Smooth muscle cell (in vitro differentiated cells): ENCODE results near the gene PRPF19. TPM values are rescaled to one million over a fixed set of nuclear protein-coding genes. Genes with fewer than 3 reads are reported as not detected.

Experiments used
- DNase-seq: peaks from one replicate; lab custom pipeline; 2025; ENCODE audit not compliant: unreplicated experiment; lab: John Stamatoyannopoulos, UW
- H2AFZ ChIP-seq: fragments of 200-600 bp; sonication (generic); 2 replicates; pipeline ENCODE4 v1.6.0; 2016; ENCODE audit warnings: antibody characterized with exemption, low read depth, mild to moderate bottlenecking
- H3F3A ChIP-seq: fragments of 200-600 bp; sonication (generic); 2 replicates; pipeline ENCODE4 v1.6.0; 2017; ENCODE audit warnings: antibody characterized with exemption, low read depth
- H3K27ac ChIP-seq: fragments of 200-600 bp; sonication (generic); 2 replicates; pipeline ENCODE4 v1.5.1; 2016; ENCODE audit warnings: low read depth, mild to moderate bottlenecking
- H3K27me3 ChIP-seq: fragments of 200-600 bp; sonication (generic); 2 replicates; pipeline ENCODE4 v1.6.1; 2016; ENCODE audit warnings: low read depth, mild to moderate bottlenecking
- H3K36me3 ChIP-seq: fragments of 200-600 bp; sonication (generic); 2 replicates; pipeline ENCODE4 v1.5.1; 2016; ENCODE audit warnings: low read depth
- H3K4me1 ChIP-seq: fragments of 200-600 bp; sonication (generic); 2 replicates; pipeline ENCODE4 v1.5.1; 2016; ENCODE audit warnings: low read depth
- H3K4me2 ChIP-seq: fragments of 200-600 bp; sonication (generic); 2 replicates; pipeline ENCODE4 v1.6.0; 2016; ENCODE audit warnings: mild to moderate bottlenecking
- H3K4me3 ChIP-seq: fragments of 200-600 bp; sonication (generic); 2 replicates; pipeline ENCODE4 v1.5.1; 2016; ENCODE audit warnings: mild to moderate bottlenecking
- H3K79me2 ChIP-seq: fragments of 200-600 bp; sonication (generic); 2 replicates; pipeline ENCODE4 v1.6.0; 2016; ENCODE audit warnings: low read depth, mild to moderate bottlenecking
- H3K9ac ChIP-seq: fragments of 200-600 bp; sonication (generic); 2 replicates; pipeline ENCODE4 v1.6.0; 2016; ENCODE audit warnings: low read depth
- H3K9me3 ChIP-seq: fragments of 200-600 bp; sonication (generic); replicated peaks from 2 replicates; pipeline ENCODE4 v1.5.1; 2016; ENCODE audit warnings: low read depth
- H4K20me1 ChIP-seq: fragments of 200-600 bp; sonication (generic); 2 replicates; pipeline ENCODE4 v1.6.0; 2016; ENCODE audit warnings: low read depth
- CTCF ChIP-seq: fragments of 200-600 bp; sonication (generic); IDR thresholded peaks from 2 replicates; pipeline ENCODE4 v1.5.1; 2017; ENCODE audit warnings: borderline replicate concordance, mild to moderate bottlenecking, antibody characterized with exemption; ENCODE audit not compliant: insufficient read depth, poor library complexity, severe bottlenecking
- WGBS: methylation state at CpG from one replicate; pipeline ENCODE4 v1.1.7; 2016; ENCODE audit warnings: low lambda C conversion rate; 5-methylcytosine and 5-hydroxymethylcytosine counted together
- polyA plus RNA-seq: library from polyadenylated mRNA; unstranded; fragments of >200 nt; fragmentation: Nextera tagmentation; extraction: Ambion mirVana; gene quantifications from 2 replicates; pipeline ENCODE4 v1.2.1, GENCODE V29; 2016
- total RNA-seq: library from RNA; depleted of rRNA; stranded (reverse); fragments of >200 nt; gene quantifications from 2 replicates; pipeline ENCODE4 v1.2.3, GENCODE V29; 2014

PRPF19 gene
- total and polyA plus RNA-seq, 2 experiments from 2014 or later: 10.2 to 33.0 TPM

GRCh38 chr11:60932605-60933356 is 26.4 kb upstream of the PRPF19 start:
- WGBS: 91% methylated on average over 5 of the region's 5 CpGs
- no peak for TF ChIP-seq CTCF
- H4K20me1 ChIP-seq: no peaks in the 10 kb centered on the region
- H3F3A ChIP-seq: no peaks in the 10 kb centered on the region
- H3K36me3 ChIP-seq: peaks cover 3% of the 10 kb centered on the region
- H3K9ac ChIP-seq: no peak overlapping the region
- H3K4me1 ChIP-seq: no peaks in the 10 kb centered on the region
- no peak overlapping the region for H3K4me2 ChIP-seq
- H3K27me3 ChIP-seq: no peaks in the 10 kb centered on the region
- no peak overlapping the region for H2AFZ ChIP-seq
- no peaks in the 10 kb centered on the region for H3K79me2 ChIP-seq
- H3K4me3 ChIP-seq: no peak overlapping the region
- DNase-seq: no peak
- no peaks in the 10 kb centered on the region for H3K9me3 ChIP-seq
- no peak overlapping the region for H3K27ac ChIP-seq

- no peaks in the 10 kb centered on the region for H3K9me3 ChIP-seq
- H3K9ac ChIP-seq: no peak overlapping the region
- no peak for TF ChIP-seq CTCF
- peaks cover 3% of the 10 kb centered on the region for H3K36me3 ChIP-seq
- no peaks in the 10 kb centered on the region for H3K4me1 ChIP-seq
- H3F3A ChIP-seq: no peaks in the 10 kb centered on the region
- 96% methylated on average over 9 of the region's 9 CpGs for WGBS
- H3K27me3 ChIP-seq: no peaks in the 10 kb centered on the region
- H3K4me3 ChIP-seq: no peak overlapping the region
- no peak for DNase-seq
- H2AFZ ChIP-seq: no peak overlapping the region
- H3K27ac ChIP-seq: no peak overlapping the region
- H3K79me2 ChIP-seq: no peaks in the 10 kb centered on the region
- H3K4me2 ChIP-seq: no peak overlapping the region
- H4K20me1 ChIP-seq: no peaks in the 10 kb centered on the region
These were observed 25.5 kb upstream of the PRPF19 start for GRCh38 chr11:60931917-60932316.

- no peak for TF ChIP-seq CTCF
- no peak for DNase-seq
- WGBS: 97% methylated on average over 4 of the region's 4 CpGs
- Histone ChIP-seq H3K4me2 (no peak overlapping the region), H3K9ac (no peak overlapping the region), H3K4me1 (peaks cover 6% of the 10 kb centered on the region), H3K36me3 (peaks cover 3% of the 10 kb centered on the region), H3K27ac (no peak overlapping the region), H2AFZ (no peak overlapping the region), H3K27me3 (no peaks in the 10 kb centered on the region), H3K4me3 (no peak overlapping the region), H4K20me1 (peaks cover 3% of the 10 kb centered on the region), H3K79me2 (no peaks in the 10 kb centered on the region), H3F3A (no peaks in the 10 kb centered on the region), H3K9me3 (no peaks in the 10 kb centered on the region)
These were observed 24.0 kb upstream of the PRPF19 start for GRCh38 chr11:60930394-60930793.

GRCh38 chr11:60929764-60930163 is 23.4 kb upstream of the PRPF19 start:
- H3F3A ChIP-seq: no peaks in the 10 kb centered on the region
- no peak overlapping the region for H2AFZ ChIP-seq
- H4K20me1 ChIP-seq: peaks cover 3% of the 10 kb centered on the region
- no peaks in the 10 kb centered on the region for H3K9me3 ChIP-seq
- peaks cover 3% of the 10 kb centered on the region for H3K36me3 ChIP-seq
- H3K9ac ChIP-seq: no peak overlapping the region
- H3K4me1 ChIP-seq: peaks cover 12% of the 10 kb centered on the region
- H3K27ac ChIP-seq: no peak overlapping the region
- no peaks in the 10 kb centered on the region for H3K27me3 ChIP-seq
- no peak for DNase-seq
- no peak overlapping the region for H3K4me2 ChIP-seq
- WGBS: 90% methylated on average over 4 of the region's 4 CpGs
- TF ChIP-seq CTCF: no peak
- H3K79me2 ChIP-seq: no peaks in the 10 kb centered on the region
- no peak overlapping the region for H3K4me3 ChIP-seq
